Activated CD4-positive, alpha-beta T cell treated with anti-CD3 and anti-CD28 coated beads for 36 hours (primary cell): ENCODE results near the gene PDXDC1. TPM values are rescaled to one million over a fixed set of nuclear protein-coding genes. Genes with fewer than 3 reads are reported as not detected.
"Not testable (repeated sequence)": the region's sequence is repeated elsewhere in the genome, so short reads cannot be mapped to it uniquely, and the experiment has no call there.

Source experiments
- ATAC-seq: fragments of 200-7000 bp; cut with Tn5 transposase; one replicate; pipeline ENCODE4 v1.10.0; 2021; ENCODE audit warnings: mild to moderate bottlenecking, moderate library complexity
- CTCF ChIA-PET: fragments of 350-600 bp; sonication (Branson Sonifier 250); formaldehyde crosslinking; loops from one replicate; lab custom pipeline; 2021; ENCODE audit warnings: antibody characterized with exemption; lab: Charles Lee
- POLR2A ChIA-PET: fragments of 350-600 bp; sonication (Branson Sonifier 250); formaldehyde crosslinking; loops from one replicate; lab custom pipeline; 2021; ENCODE audit warnings: antibody characterized with exemption, inconsistent platforms; lab: Charles Lee
- DNase-seq: peaks from one replicate; pipeline ENCODE4 v3.0.0-alpha.2; 2020
- H3K27ac Mint-ChIP-seq: one replicate; pipeline ENCODE4 v1.8.0; 2021; ENCODE audit warnings: mixed read lengths
- H3K27me3 Mint-ChIP-seq: one replicate; pipeline ENCODE4 v1.8.0; 2021; ENCODE audit warnings: mixed read lengths
- H3K36me3 Mint-ChIP-seq: one replicate; pipeline ENCODE4 v1.8.0; 2021; ENCODE audit warnings: low read depth, mixed read lengths
- H3K4me1 Mint-ChIP-seq: one replicate; pipeline ENCODE4 v1.8.0; 2021; ENCODE audit warnings: mixed read lengths
- H3K4me3 Mint-ChIP-seq: one replicate; pipeline ENCODE4 v1.8.0; 2021; ENCODE audit warnings: mild to moderate bottlenecking, moderate library complexity, mixed read lengths
- H3K9me3 Mint-ChIP-seq: one replicate; pipeline ENCODE4 v1.8.0; 2021; ENCODE audit warnings: low read depth, mixed read lengths
- intact Hi-C, 2 experiments: fragments of 100-400 bp; cut with DNase I in 1 of 2; cut with micrococcal nuclease in 1 of 2; formaldehyde crosslinking; loops; one replicate each; pipeline versions ENCODE4 v1.14.2 to v1.15.1; 2022 to 2024; cut with DNase I, micrococcal nuclease
- total RNA-seq, 2 experiments: library from RNA; stranded (reverse); gene quantifications; one replicate each; pipeline ENCODE4 v1.2.3, GENCODE V29; 2021

The PDXDC1 gene, protein sequence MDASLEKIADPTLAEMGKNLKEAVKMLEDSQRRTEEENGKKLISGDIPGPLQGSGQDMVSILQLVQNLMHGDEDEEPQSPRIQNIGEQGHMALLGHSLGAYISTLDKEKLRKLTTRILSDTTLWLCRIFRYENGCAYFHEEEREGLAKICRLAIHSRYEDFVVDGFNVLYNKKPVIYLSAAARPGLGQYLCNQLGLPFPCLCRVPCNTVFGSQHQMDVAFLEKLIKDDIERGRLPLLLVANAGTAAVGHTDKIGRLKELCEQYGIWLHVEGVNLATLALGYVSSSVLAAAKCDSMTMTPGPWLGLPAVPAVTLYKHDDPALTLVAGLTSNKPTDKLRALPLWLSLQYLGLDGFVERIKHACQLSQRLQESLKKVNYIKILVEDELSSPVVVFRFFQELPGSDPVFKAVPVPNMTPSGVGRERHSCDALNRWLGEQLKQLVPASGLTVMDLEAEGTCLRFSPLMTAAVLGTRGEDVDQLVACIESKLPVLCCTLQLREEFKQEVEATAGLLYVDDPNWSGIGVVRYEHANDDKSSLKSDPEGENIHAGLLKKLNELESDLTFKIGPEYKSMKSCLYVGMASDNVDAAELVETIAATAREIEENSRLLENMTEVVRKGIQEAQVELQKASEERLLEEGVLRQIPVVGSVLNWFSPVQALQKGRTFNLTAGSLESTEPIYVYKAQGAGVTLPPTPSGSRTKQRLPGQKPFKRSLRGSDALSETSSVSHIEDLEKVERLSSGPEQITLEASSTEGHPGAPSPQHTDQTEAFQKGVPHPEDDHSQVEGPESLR
- 10 to 100 TPM; 50.6 to 53.9 TPM for total RNA-seq

GRCh38 chr16:14974656-14975417 is at the start of gene PDXDC1:
Gene PDXDC1 (plus strand): TSS chr16:14975026. CDS start chr16:14975200, 174 bp downstream.
- intact Hi-C loops = loop anchor here in 1 of 2 experiments (1.0 to 5.0 kb wide), 4 partner anchors 47 to 342 kb away; partner anchors contain the start of genes BFAR and NTAN1
- POLR2A ChIA-PET, H3K36me3 Mint-ChIP-seq, H3K9me3 Mint-ChIP-seq, H3K27me3 Mint-ChIP-seq: not testable (repeated sequence)
- CTCF ChIA-PET = interaction anchor here (0.6 kb wide), 1 partner anchor 1063 kb away, joined by 3 read pairs; no protein-coding TSS in a partner anchor
- DNase-seq (peak; percentile 98), ATAC-seq (peak; percentile 98)
- peak within 1 kb of the TSS; percentile 84 for H3K4me3 Mint-ChIP-seq
- H3K27ac Mint-ChIP-seq = peak within 1 kb of the TSS; percentile 85
- peaks cover 14% of the 10 kb centered on the region for H3K4me1 Mint-ChIP-seq

GRCh38 chr16:14928064-14928714 is 46.6 kb upstream of the PDXDC1 start:
- POLR2A ChIA-PET, H3K9me3 Mint-ChIP-seq, H3K4me3 Mint-ChIP-seq, intact Hi-C loops, H3K4me1 Mint-ChIP-seq, CTCF ChIA-PET, H3K27ac Mint-ChIP-seq, ATAC-seq, H3K27me3 Mint-ChIP-seq, H3K36me3 Mint-ChIP-seq: not testable (repeated sequence)
- DNase-seq = peak; percentile 4

GRCh38 chr16:14929176-14929575 is 45.6 kb upstream of the PDXDC1 start:
- not testable (repeated sequence) for H3K27me3 Mint-ChIP-seq

DNA sequence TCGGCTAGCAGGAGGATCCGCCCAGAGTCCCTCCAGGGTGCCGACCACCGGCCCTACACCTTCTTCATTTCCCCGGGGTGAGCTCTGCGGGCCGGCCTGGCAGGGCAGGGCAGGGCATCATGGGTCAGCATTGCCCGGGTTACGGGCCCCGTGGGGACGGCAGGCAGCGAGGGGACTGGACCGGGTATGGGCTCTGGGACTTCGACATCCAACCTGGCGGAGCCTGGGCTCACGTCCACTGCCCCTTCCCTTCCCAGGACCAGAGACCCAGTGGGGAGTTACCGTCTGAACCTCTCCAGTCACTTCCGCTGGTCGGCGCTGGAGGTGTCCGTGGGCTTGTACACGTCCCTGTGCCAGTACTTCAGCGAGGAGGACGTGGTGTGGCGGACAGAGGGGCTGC is 44.6 kb upstream of the PDXDC1 start:
- intact Hi-C loops, H3K9me3 Mint-ChIP-seq, ATAC-seq, POLR2A ChIA-PET, H3K27me3 Mint-ChIP-seq, CTCF ChIA-PET, H3K27ac Mint-ChIP-seq, H3K36me3 Mint-ChIP-seq, H3K4me3 Mint-ChIP-seq, H3K4me1 Mint-ChIP-seq, DNase-seq: not testable (repeated sequence)

More at GRCh38 chr16:14929176-14929575, 45.6 kb upstream of the PDXDC1 start:
- CTCF ChIA-PET, ATAC-seq, H3K36me3 Mint-ChIP-seq, intact Hi-C loops, DNase-seq, H3K4me3 Mint-ChIP-seq, POLR2A ChIA-PET, H3K4me1 Mint-ChIP-seq, H3K9me3 Mint-ChIP-seq, H3K27ac Mint-ChIP-seq: not testable (repeated sequence)

GRCh38 chr16:14930971-14931370 is 43.9 kb upstream of the PDXDC1 start:
- H3K9me3 Mint-ChIP-seq, POLR2A ChIA-PET, H3K36me3 Mint-ChIP-seq, intact Hi-C loops, H3K4me1 Mint-ChIP-seq, H3K27me3 Mint-ChIP-seq, ATAC-seq, CTCF ChIA-PET, DNase-seq, H3K4me3 Mint-ChIP-seq, H3K27ac Mint-ChIP-seq: not testable (repeated sequence)

DNA sequence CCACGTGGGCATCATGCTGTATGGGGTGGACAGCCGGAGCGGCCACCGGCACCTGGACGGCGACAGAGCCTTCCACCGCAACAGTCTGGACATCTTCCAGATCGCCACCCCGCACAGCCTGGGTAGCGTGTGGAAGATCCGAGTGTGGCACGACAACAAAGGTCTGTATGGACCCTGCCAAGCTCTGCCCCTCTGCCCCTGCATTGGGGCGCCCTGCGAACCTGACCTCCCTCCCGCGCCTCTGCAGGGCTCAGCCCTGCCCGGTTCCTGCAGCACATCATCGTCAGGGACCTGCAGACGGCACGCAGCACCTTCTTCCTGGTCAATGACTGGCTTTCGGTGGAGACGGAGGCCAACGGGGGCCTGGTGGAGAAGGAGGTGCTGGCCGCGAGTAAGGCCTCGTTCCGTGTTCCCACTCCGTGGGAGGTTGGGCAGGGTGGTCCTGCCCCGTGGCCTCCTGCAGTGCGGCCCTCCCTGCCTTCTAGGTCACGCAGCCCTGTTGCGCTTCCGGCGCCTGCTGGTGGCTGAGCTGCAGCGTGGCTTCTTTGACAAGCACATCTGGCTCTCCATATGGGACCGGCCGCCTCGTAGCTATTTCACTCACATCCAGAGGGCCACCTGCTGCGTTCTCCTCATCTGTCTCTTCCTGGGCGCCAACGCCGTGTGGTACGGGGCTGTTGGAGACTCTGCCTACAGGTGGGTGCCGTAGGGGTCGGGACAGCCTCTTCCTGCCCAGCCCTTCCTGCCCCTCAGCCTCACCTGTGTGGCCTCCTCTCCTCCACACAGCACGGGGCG is 42.0 kb upstream of the PDXDC1 start:
- H3K4me1 Mint-ChIP-seq, intact Hi-C loops, H3K36me3 Mint-ChIP-seq, H3K4me3 Mint-ChIP-seq, H3K27ac Mint-ChIP-seq, CTCF ChIA-PET, ATAC-seq, H3K27me3 Mint-ChIP-seq, DNase-seq, POLR2A ChIA-PET, H3K9me3 Mint-ChIP-seq: not testable (repeated sequence)

GRCh38 chr16:14937143-14937542 is 37.7 kb upstream of the PDXDC1 start, which contains the start of gene NPIPA1:
Gene NPIPA1 (plus strand): TSS chr16:14937443. CDS start chr16:14937443, 0 bp downstream.
- H3K27me3 Mint-ChIP-seq, H3K4me3 Mint-ChIP-seq, H3K27ac Mint-ChIP-seq, H3K9me3 Mint-ChIP-seq, H3K36me3 Mint-ChIP-seq, intact Hi-C loops, CTCF ChIA-PET, POLR2A ChIA-PET, DNase-seq, ATAC-seq, H3K4me1 Mint-ChIP-seq: not testable (repeated sequence)

- H3K4me3 Mint-ChIP-seq, CTCF ChIA-PET, H3K4me1 Mint-ChIP-seq, H3K27ac Mint-ChIP-seq, POLR2A ChIA-PET, intact Hi-C loops, H3K27me3 Mint-ChIP-seq, H3K9me3 Mint-ChIP-seq, ATAC-seq, DNase-seq, H3K36me3 Mint-ChIP-seq: not testable (repeated sequence)
Observed at GRCh38 chr16:14937994-14938393, 36.8 kb upstream of the PDXDC1 start.

GRCh38 chr16:14942686-14943085 is 32.1 kb upstream of the PDXDC1 start:
- CTCF ChIA-PET, ATAC-seq, H3K4me3 Mint-ChIP-seq, POLR2A ChIA-PET, H3K9me3 Mint-ChIP-seq, H3K27me3 Mint-ChIP-seq, H3K4me1 Mint-ChIP-seq, DNase-seq, intact Hi-C loops, H3K36me3 Mint-ChIP-seq, H3K27ac Mint-ChIP-seq: not testable (repeated sequence)

DNA sequence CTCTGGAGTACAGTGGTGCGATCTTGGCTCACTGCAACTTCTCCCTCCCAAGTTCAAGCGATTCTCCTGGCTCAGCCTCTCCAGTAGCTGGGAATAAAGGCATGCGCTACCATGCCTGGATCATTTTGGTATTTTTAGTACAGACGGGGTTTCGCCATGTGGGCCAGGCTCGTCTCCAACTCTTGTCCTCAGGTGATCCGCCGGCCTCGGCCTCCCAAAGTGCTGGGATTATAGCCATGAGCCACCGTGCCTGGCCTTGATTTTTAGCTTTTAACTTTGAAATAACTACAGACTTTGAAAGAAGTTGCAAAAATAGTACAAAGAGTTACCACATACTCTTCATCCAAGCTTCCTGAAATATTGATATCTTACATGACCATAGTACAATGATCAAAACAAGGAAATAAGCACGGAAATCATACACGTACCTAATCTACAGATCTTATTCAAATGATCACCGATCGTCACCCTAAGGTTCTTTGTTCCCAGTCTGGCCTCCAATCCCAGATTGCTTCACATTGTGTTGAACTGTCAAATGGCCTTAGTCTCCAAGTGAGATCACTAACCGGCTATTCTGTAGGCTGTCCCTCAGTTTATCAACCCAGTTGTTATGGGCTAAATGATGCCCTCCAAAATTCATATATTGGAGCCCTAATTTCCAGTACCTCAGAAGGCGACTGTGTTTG is 19.1 kb upstream of the PDXDC1 start:
- DNase-seq = no peak
- ChIA-PET POLR2A (no interaction called here), CTCF (no interaction called here)
- no peak overlapping the region for H3K4me3 Mint-ChIP-seq
- no peaks in the 10 kb centered on the region for H3K9me3 Mint-ChIP-seq
- no peak overlapping the region for H3K27ac Mint-ChIP-seq
- no peaks in the 10 kb centered on the region for H3K27me3 Mint-ChIP-seq
- intact Hi-C loops = no loop called here
- no peaks in the 10 kb centered on the region for H3K4me1 Mint-ChIP-seq
- no peaks in the 10 kb centered on the region for H3K36me3 Mint-ChIP-seq
- no peak for ATAC-seq
